H1 (cell line): ENCODE measurements around the gene PPP2R2C. TPM values are rescaled to one million over a fixed set of nuclear protein-coding genes. Genes with fewer than 3 reads are reported as not detected.

Source experiments
- CTCF ChIA-PET: fragments of 300-600 bp; sonication (Branson Sonifier 250); formaldehyde crosslinking; loops from one replicate; lab custom pipeline; 2021; ENCODE audit not compliant: partially characterized antibody; lab: Charles Lee
- POLR2A ChIA-PET: fragments of 300-600 bp; sonication (Branson Sonifier 250); formaldehyde crosslinking; loops from one replicate; lab custom pipeline; 2021; ENCODE audit warnings: inconsistent platforms; ENCODE audit not compliant: partially characterized antibody; lab: Charles Lee
- DNase-seq, 2 experiments: peaks; one replicate each; pipeline versions ENCODE4 v3.0.0 to v3.0.0-alpha.2; 2010 to 2022; ENCODE audit warnings: low spot score in 2 of 2, low read depth in 1 of 2, mixed read lengths in 1 of 2
- FAIRE-seq: peaks from 2 replicates; lab custom pipeline; 2011; peaks lifted over from hg19 to GRCh38; lab: Jason Lieb, UNC
- H2AFZ ChIP-seq: 2 replicates; pipeline ENCODE4 v1.8.1; 2012; ENCODE audit warnings: low read length, inconsistent platforms
- H2AK5ac ChIP-seq: 2 replicates; pipeline ENCODE4 v1.6.1; 2013; ENCODE audit warnings: low read depth, low read length
- H2BK120ac ChIP-seq: replicated peaks from 2 replicates; pipeline ENCODE3; 2013; ENCODE audit warnings: low read depth, low read length, inconsistent platforms
- H2BK12ac ChIP-seq: 2 replicates; pipeline ENCODE4 v1.6.1; 2013; ENCODE audit warnings: low read depth, low read length
- H2BK15ac ChIP-seq: 2 replicates; pipeline ENCODE4 v1.6.1; 2013; ENCODE audit warnings: low read length
- H2BK20ac ChIP-seq: 2 replicates; pipeline ENCODE4 v1.6.1; 2013; ENCODE audit warnings: low read length
- H2BK5ac ChIP-seq: 2 replicates; pipeline ENCODE4 v1.6.1; 2013; ENCODE audit warnings: low read depth, low read length
- H3K14ac ChIP-seq: 2 replicates; pipeline ENCODE4 v1.6.1; 2013; ENCODE audit warnings: inconsistent platforms; ENCODE audit not compliant: insufficient read length
- H3K18ac ChIP-seq: 2 replicates; pipeline ENCODE4 v1.6.1; 2013; ENCODE audit warnings: low read length; ENCODE audit errors: extremely low read depth
- H3K23ac ChIP-seq: 2 replicates; pipeline ENCODE4 v1.6.1; 2013; ENCODE audit warnings: inconsistent platforms; ENCODE audit not compliant: insufficient read length
- H3K23me2 ChIP-seq: 2 replicates; pipeline ENCODE4 v1.6.1; 2013; ENCODE audit warnings: low read depth, low read length
- H3K27ac ChIP-seq: 2 replicates; pipeline ENCODE4 v1.6.1; 2011; ENCODE audit warnings: low read depth, low read length, inconsistent platforms
- H3K27me3 ChIP-seq, 4 experiments: replicated peaks in 1 of 4; 1 replicate in 1 of 4; 2 replicates in 3 of 4; pipeline versions ENCODE4 v1.6.1 to v1.8.1; 2011 to 2013; ENCODE audit warnings: low read length in 3 of 4, mild to moderate bottlenecking in 3 of 4, inconsistent platforms in 2 of 4, mixed read lengths in 2 of 4, moderate library complexity in 1 of 4; ENCODE audit not compliant: control insufficient read depth in 3 of 4, insufficient read depth in 3 of 4; ENCODE audit errors: extremely low read depth in 1 of 4
- H3K36me3 ChIP-seq, 4 experiments: 2 replicates each; pipeline versions ENCODE4 v1.6.1 to v1.8.1; 2011 to 2013; ENCODE audit warnings: mild to moderate bottlenecking in 4 of 4, low read length in 3 of 4, moderate library complexity in 2 of 4, control low read depth in 1 of 4, inconsistent platforms in 1 of 4; ENCODE audit not compliant: insufficient read depth in 4 of 4, control insufficient read depth in 2 of 4
- H3K4ac ChIP-seq: replicated peaks from 2 replicates; pipeline ENCODE3; 2013; ENCODE audit warnings: low read length, low read depth, mixed read lengths, inconsistent platforms; ENCODE audit not compliant: insufficient read length
- H3K4me1 ChIP-seq, 4 experiments: replicated peaks in 1 of 4; 1 replicate in 1 of 4; 2 replicates in 3 of 4; pipeline versions ENCODE4 v1.6.1 to v1.8.1; 2011 to 2013; ENCODE audit warnings: low read length in 3 of 4, inconsistent platforms in 2 of 4, mixed read lengths in 1 of 4; ENCODE audit not compliant: insufficient read depth in 4 of 4, control insufficient read depth in 3 of 4
- H3K4me2 ChIP-seq, 2 experiments: 2 replicates each; pipeline versions ENCODE4 v1.6.1 to v1.8.1; 2011 to 2013; ENCODE audit warnings: low read depth in 2 of 2, low read length in 2 of 2, control low read depth in 1 of 2, inconsistent platforms in 1 of 2, mild to moderate bottlenecking in 1 of 2; ENCODE audit not compliant: insufficient read depth in 1 of 2
- H3K4me3 ChIP-seq, 4 experiments: fragments of 200-600, 300-600 bp in 1 of 4; sonication (generic), shearing (Covaris generic), sonication (Bioruptor Twin) in 1 of 4; 2 replicates each; pipeline versions ENCODE4 v1.5.1 to v1.8.1; 2011 to 2016; ENCODE audit warnings: low read length in 4 of 4, low read depth in 3 of 4, control low read depth in 2 of 4, inconsistent platforms in 2 of 4, mild to moderate bottlenecking in 2 of 4, mixed read lengths in 1 of 4, moderate library complexity in 1 of 4; ENCODE audit not compliant: insufficient read depth in 2 of 4; ENCODE audit errors: extremely low read depth in 1 of 4
- H3K56ac ChIP-seq: replicated peaks from 2 replicates; pipeline ENCODE3; 2013; ENCODE audit warnings: low read depth, mild to moderate bottlenecking, mixed read lengths, low read length, inconsistent platforms; ENCODE audit not compliant: insufficient read length
- H3K79me1 ChIP-seq: 2 replicates; pipeline ENCODE4 v1.6.1; 2013; ENCODE audit warnings: low read depth, low read length, control low read depth
- H3K79me2 ChIP-seq, 2 experiments: 2 replicates each; pipeline versions ENCODE4 v1.6.1 to v1.8.1; 2012 to 2013; ENCODE audit warnings: low read length in 2 of 2, mild to moderate bottlenecking in 2 of 2, inconsistent platforms in 1 of 2; ENCODE audit not compliant: insufficient read depth in 2 of 2, control insufficient read depth in 1 of 2
- H3K9ac ChIP-seq, 4 experiments: replicated peaks in 1 of 4; 1 replicate in 1 of 4; 2 replicates in 3 of 4; pipeline versions ENCODE4 v1.6.1 to v1.8.1; 2011 to 2013; ENCODE audit warnings: low read depth in 3 of 4, low read length in 3 of 4, control low read depth in 2 of 4, mild to moderate bottlenecking in 2 of 4, moderate library complexity in 2 of 4, inconsistent platforms in 1 of 4; ENCODE audit errors: extremely low read depth in 1 of 4
- H3K9me3 ChIP-seq, 2 experiments: 2 replicates each; pipeline versions ENCODE4 v1.6.1 to v1.8.1; 2012 to 2013; ENCODE audit warnings: mild to moderate bottlenecking in 2 of 2, moderate library complexity in 2 of 2, control low read depth in 1 of 2, inconsistent platforms in 1 of 2, low read depth in 1 of 2, low read length in 1 of 2, mixed read lengths in 1 of 2; ENCODE audit not compliant: insufficient read depth in 2 of 2
- H4K20me1 ChIP-seq, 2 experiments: replicated peaks in 1 of 2; 2 replicates each; pipeline versions ENCODE3 to v1.8.1; 2011 to 2013; ENCODE audit warnings: inconsistent platforms in 2 of 2, low read length in 2 of 2, mild to moderate bottlenecking in 1 of 2; ENCODE audit not compliant: insufficient read depth in 2 of 2, control insufficient read depth in 1 of 2
- H4K5ac ChIP-seq: 2 replicates; pipeline ENCODE4 v1.6.1; 2013; ENCODE audit warnings: low read length, low read depth, mixed read lengths, inconsistent platforms; ENCODE audit not compliant: insufficient read length
- H4K8ac ChIP-seq: 2 replicates; pipeline ENCODE4 v1.8.0; 2013; ENCODE audit warnings: mild to moderate bottlenecking, moderate library complexity, low read length, inconsistent platforms; ENCODE audit not compliant: insufficient read depth; ENCODE audit errors: extremely low read depth
- H4K91ac ChIP-seq: replicated peaks from 2 replicates; pipeline ENCODE3; 2013; ENCODE audit warnings: low read length, mixed read lengths, inconsistent platforms; ENCODE audit not compliant: insufficient read length
- CREB1 ChIP-seq: IDR thresholded peaks from 2 replicates; pipeline ENCODE4 v1.6.1; 2012; ENCODE audit warnings: inconsistent platforms
- CTCF ChIP-seq, 3 experiments: IDR thresholded peaks; 1 replicate in 2 of 3; 2 replicates in 1 of 3; pipeline versions ENCODE4 v1.5.1 to v1.6.1; 2011; ENCODE audit warnings: low read length in 3 of 3, mild to moderate bottlenecking in 3 of 3, inconsistent platforms in 2 of 3, low read depth in 1 of 3, moderate library complexity in 1 of 3; ENCODE audit not compliant: insufficient read depth in 1 of 3; ENCODE audit errors: control extremely low read depth in 1 of 3
- WGBS, 2 experiments: shearing (Covaris generic) in 1 of 2; methylation state at CpG; one replicate each; pipeline versions ENCODE4 v1.1.6 to v1.1.7; 2013 to 2015; ENCODE audit warnings: low lambda C conversion rate in 2 of 2, mixed read lengths in 2 of 2, inconsistent platforms in 1 of 2, low coverage in 1 of 2, missing lambda C conversion rate in 1 of 2; ENCODE audit not compliant: insufficient replicate concordance in 2 of 2, insufficient coverage in 1 of 2, insufficient read length in 1 of 2; ENCODE audit errors: extremely low coverage in 1 of 2, missing lambda C conversion rate in 1 of 2; 5-methylcytosine and 5-hydroxymethylcytosine counted together
- polyA plus RNA-seq, 7 experiments: library from polyadenylated mRNA; depleted of rRNA in 3 of 7; stranded (reverse) in 5 of 7; unstranded in 2 of 7; fragments of >200 nt in 5 of 7; fragments of 200-250 nt in 2 of 7; gene quantifications; 1 replicate in 5 of 7; 2 replicates in 1 of 7; 4 replicates in 1 of 7; pipeline versions ENCODE4 v1.2.1 to v1.2.3, GENCODE V29; 2011 to 2013; ENCODE audit warnings: missing spikeins in 2 of 7, mixed read lengths in 2 of 7
- total RNA-seq: library from RNA; stranded (reverse); fragmentation: NEBNext Ultra II Directional; extraction: Animal tissue kit (Norgen Biotek cat#: 25700); gene quantifications from 2 replicates; pipeline ENCODE4 v1.2.1, GENCODE V29; 2021

PPP2R2C gene
- total and polyA plus RNA-seq, 2 of the 8 experiments (the other 6 are each of a cell fraction or from before 2014, with no cell fraction given) = 6.4 TPM

DNA sequence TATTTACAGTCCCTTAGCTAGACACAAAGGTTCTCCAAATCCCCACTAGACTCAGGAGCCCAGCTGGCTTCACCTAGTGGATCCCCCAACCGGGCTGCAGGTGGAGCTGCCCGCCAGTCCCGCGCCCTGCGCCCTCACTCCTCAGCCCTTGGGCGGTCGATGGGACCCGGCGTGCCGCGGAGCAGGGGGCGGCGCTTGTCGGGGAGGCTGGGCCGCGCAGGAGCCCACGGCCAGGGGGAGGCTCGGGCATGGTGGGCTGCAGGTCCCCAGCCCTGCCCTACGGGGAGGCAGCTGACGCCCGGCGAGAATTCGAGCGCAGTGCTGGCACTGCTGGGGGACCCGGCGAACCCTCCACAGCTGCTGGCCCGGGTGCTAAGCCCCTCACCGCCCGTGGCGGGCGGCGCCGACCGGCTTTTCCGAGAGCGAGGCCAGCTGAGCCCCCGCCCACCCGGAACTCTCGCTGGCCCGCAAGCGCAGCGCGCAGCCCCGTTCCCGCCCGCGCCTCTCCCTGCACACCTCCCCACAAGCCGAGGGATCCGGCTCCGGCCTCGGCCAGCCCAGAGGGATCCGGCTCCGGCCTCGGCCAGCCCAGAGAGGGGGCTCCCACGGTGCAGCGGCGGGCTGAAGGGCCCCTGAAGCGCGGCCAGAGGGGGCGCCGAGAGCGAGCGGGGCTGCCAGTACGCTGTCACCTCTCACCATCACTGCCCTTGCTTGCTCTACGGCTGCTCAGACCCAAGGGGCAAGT is 163.3 kb downstream of the PPP2R2C start:
- Histone ChIP-seq H4K8ac (peak overlapping the region; percentile 71; the same call in 1 of the 2 replicates), H2BK5ac (no peak overlapping the region), H3K36me3 (0 out of 8 replicates have a peak, but pooled peaks cover 0 to 3% (median 0%) of the 10 kb centered on the region in 4 experiments), H3K9me3 (peaks cover 0 to 8% of the 10 kb centered on the region in 2 experiments; a peak in 1 of 4 replicates), H3K4me2 (peak overlapping the region in 1 of 2 experiments; percentile 41; a peak in 2 of 4 replicates), H4K20me1 (peaks cover 0 to under 1% of the 10 kb centered on the region in 2 experiments), H3K23me2 (peaks cover 3% of the 10 kb centered on the region; the same call in 1 of the 2 replicates), H2BK15ac (no peak overlapping the region), H3K27me3 (no peaks in the 10 kb centered on the region; a peak in 1 of 7 replicates), H3K79me2 (no peaks in the 10 kb centered on the region), H3K18ac (no peak overlapping the region), H3K4ac (no peak overlapping the region), H4K91ac (no peak overlapping the region), H3K4me1 (no peaks in the 10 kb centered on the region), H3K27ac (no peak overlapping the region), H2AK5ac (no peak overlapping the region), H2BK20ac (no peak overlapping the region), H3K14ac (no peak overlapping the region), H3K23ac (no peak overlapping the region), H2BK120ac (no peak overlapping the region), H3K4me3 (peak overlapping the region in 1 of 4 experiments; percentile 49; a peak in 2 of 8 replicates), H4K5ac (no peak overlapping the region), H3K79me1 (no peaks in the 10 kb centered on the region), H2BK12ac (no peak overlapping the region), H3K9ac (no peak overlapping the region), H3K56ac (no peak overlapping the region), H2AFZ (no peak overlapping the region)
- POLR2A ChIA-PET = interaction anchor here (0.6 to 1.7 kb wide), 5 partner anchors 14 to 279 kb away, joined by 3 to 6 read pairs (median 3); no protein-coding TSS in a partner anchor
- DNase-seq (peak in 1 of 2 experiments; percentile 84), FAIRE-seq (no peak)
- 0 out of 4 replicates have a peak, but pooled peaks of 1 of the 3 experiments have one; percentile 14 for TF ChIP-seq CTCF (IDR thresholded peaks at IDR 0.05; ENCODE audit: control extremely low read depth in 1 of 3, insufficient read depth in 1 of 3, low read depth in 1 of 3, low read length in 3 of 3)
- no peak for TF ChIP-seq CREB1
- CTCF ChIA-PET = interaction anchor here (0.7 to 3.6 kb wide), 23 partner anchors 9 to 197 kb away, joined by 3 to 25 read pairs (median 5); partner anchors contain the start of gene WFS1
- WGBS, 2 experiments = 96% methylated on average over 20 of the region's 65 CpGs; no CpG with 5 or more reads in 1 of the 2 experiments
